ENCODE measurements around the gene SORBS1.

DNA sequence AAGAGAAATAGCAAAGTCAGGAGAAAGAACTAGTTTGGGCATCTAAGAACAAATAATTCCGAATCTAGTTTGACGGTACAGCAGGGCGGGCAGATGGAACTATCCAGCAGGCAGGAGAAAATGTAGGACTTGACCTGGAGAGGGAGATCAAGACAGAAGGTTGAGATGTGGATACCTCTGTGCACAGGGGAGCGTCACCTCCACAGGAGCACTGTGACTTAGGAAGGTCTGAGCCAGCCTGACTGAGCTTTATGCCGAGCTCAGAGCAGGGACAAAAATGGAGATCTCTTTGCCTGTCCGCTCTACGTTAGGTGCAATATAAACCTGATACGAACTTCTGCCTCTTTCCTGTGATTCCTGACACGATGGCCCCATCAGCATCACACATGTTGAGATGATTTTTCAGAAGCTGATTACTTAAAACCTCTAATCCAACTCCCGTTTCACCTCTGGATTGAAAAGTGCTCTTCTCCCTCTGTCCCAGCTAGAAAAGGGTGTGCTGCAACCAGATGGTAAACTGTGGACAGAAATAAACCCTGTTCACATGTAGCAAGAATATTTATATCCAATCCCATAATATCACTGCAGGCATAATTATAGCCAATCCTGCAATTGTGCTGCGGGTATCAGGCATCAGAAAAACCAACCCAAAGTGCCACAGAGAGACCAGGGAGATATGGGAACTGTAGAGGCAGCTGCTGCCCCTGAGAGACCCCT, 13.6 kb upstream of the SORBS1 start:
- TF ChIP-seq, protein P1, sequence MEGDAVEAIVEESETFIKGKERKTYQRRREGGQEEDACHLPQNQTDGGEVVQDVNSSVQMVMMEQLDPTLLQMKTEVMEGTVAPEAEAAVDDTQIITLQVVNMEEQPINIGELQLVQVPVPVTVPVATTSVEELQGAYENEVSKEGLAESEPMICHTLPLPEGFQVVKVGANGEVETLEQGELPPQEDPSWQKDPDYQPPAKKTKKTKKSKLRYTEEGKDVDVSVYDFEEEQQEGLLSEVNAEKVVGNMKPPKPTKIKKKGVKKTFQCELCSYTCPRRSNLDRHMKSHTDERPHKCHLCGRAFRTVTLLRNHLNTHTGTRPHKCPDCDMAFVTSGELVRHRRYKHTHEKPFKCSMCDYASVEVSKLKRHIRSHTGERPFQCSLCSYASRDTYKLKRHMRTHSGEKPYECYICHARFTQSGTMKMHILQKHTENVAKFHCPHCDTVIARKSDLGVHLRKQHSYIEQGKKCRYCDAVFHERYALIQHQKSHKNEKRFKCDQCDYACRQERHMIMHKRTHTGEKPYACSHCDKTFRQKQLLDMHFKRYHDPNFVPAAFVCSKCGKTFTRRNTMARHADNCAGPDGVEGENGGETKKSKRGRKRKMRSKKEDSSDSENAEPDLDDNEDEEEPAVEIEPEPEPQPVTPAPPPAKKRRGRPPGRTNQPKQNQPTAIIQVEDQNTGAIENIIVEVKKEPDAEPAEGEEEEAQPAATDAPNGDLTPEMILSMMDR (IDR thresholded peaks at IDR 0.05): no peak
- TF ChIP-seq POLR2A (IDR thresholded peaks at IDR 0.05) (no peak), POLR2AphosphoS5 (IDR thresholded peaks at IDR 0.05) (no peak), EP300 (IDR thresholded peaks at IDR 0.05; ENCODE audit: low read depth) (no peak)
